Endothelial cell of umbilical vein (primary cell): ENCODE measurements around the gene SERPINB4.

Source experiments
- EZH2 ChIP-seq: IDR thresholded peaks from 2 replicates; pipeline ENCODE4 v1.6.1; 2012; ENCODE audit warnings: borderline replicate concordance, low read depth, mild to moderate bottlenecking, moderate library complexity, low read length, inconsistent platforms; ENCODE audit not compliant: severe bottlenecking
- POLR2A ChIP-seq: IDR thresholded peaks from 2 replicates; pipeline ENCODE4 v1.6.1; 2012; ENCODE audit warnings: low read depth, mild to moderate bottlenecking, control low read depth, low read length
- POLR2AphosphoS5 ChIP-seq: IDR thresholded peaks from 2 replicates; pipeline ENCODE4 v1.6.1; 2012; ENCODE audit warnings: low read depth, mild to moderate bottlenecking, control low read depth, low read length, moderate library complexity; ENCODE audit not compliant: insufficient read depth
- TF ChIP-seq, protein P1 (sequence below), 2 donors: IDR thresholded peaks; 1 replicate in 1 of 2; 2 replicates in 1 of 2; pipeline ENCODE4 v1.5.1; 2011; ENCODE audit warnings: low read length in 2 of 2, mild to moderate bottlenecking in 2 of 2, moderate library complexity in 2 of 2, control low read depth in 1 of 2, inconsistent platforms in 1 of 2, low read depth in 1 of 2; ENCODE audit not compliant: insufficient read depth in 1 of 2; ENCODE audit errors: extremely low read depth in 1 of 2
- TF ChIP-seq, protein P2 (sequence below): IDR thresholded peaks from 2 replicates; pipeline ENCODE4 v1.6.1; 2011; ENCODE audit not compliant: insufficient read depth, insufficient read length

DNA sequence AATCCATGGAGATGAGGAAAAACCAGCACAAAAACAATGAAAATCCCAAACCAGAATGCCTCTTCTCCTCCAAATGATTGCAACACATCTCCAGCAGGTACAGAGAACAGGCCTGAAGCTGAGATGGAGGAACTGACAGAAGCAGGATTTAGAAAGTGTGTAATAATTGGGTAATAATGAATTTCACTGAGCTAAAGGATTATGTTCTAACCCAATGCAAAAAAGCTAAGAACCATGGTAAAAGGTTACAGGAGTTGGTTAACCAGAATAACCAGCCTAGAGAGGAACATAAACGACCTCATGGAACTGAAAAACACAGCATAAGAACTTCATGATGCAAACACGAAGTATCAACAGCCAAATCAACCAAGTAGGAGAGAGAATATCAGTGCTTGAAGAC, 45.0 kb upstream of the SERPINB4 start:
- TF ChIP-seq EZH2 (no peak), POLR2A (no peak), POLR2AphosphoS5 (no peak)
- TF ChIP-seq, protein P1, sequence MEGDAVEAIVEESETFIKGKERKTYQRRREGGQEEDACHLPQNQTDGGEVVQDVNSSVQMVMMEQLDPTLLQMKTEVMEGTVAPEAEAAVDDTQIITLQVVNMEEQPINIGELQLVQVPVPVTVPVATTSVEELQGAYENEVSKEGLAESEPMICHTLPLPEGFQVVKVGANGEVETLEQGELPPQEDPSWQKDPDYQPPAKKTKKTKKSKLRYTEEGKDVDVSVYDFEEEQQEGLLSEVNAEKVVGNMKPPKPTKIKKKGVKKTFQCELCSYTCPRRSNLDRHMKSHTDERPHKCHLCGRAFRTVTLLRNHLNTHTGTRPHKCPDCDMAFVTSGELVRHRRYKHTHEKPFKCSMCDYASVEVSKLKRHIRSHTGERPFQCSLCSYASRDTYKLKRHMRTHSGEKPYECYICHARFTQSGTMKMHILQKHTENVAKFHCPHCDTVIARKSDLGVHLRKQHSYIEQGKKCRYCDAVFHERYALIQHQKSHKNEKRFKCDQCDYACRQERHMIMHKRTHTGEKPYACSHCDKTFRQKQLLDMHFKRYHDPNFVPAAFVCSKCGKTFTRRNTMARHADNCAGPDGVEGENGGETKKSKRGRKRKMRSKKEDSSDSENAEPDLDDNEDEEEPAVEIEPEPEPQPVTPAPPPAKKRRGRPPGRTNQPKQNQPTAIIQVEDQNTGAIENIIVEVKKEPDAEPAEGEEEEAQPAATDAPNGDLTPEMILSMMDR (IDR thresholded peaks at IDR 0.05; ENCODE audit: extremely low read depth in 1 of 2, insufficient read depth in 1 of 2, low read depth in 1 of 2, low read length in 2 of 2): no peak
- TF ChIP-seq, protein P2, sequence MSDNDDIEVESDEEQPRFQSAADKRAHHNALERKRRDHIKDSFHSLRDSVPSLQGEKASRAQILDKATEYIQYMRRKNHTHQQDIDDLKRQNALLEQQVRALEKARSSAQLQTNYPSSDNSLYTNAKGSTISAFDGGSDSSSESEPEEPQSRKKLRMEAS: no peak
